Heart left ventricle (tissue), 16 donors: ENCODE data around the gene PLAAT4. TPM values are rescaled to one million over a fixed set of nuclear protein-coding genes. Genes with fewer than 3 reads are reported as not detected.

Experiments
- ATAC-seq, 4 donors: fragments of 200-7000 bp; cut with Tn5 transposase; one replicate each; pipeline ENCODE4 v1.9.1; 2020 to 2022; ENCODE audit warnings: moderate library complexity in 4 of 4, mild to moderate bottlenecking in 3 of 4, moderate number of reproducible peaks in 1 of 4
- DNase-seq, 5 donors: peaks; one replicate each; pipeline ENCODE4 v3.0.0-alpha.2; 2020
- H3K27ac ChIP-seq, 12 donors: fragments of 200-600 bp; sonication (generic) in 4 of 12; one replicate each; pipeline versions ENCODE4 v1.5.0 to v1.8.0; 2016 to 2022; ENCODE audit warnings: mild to moderate bottlenecking in 2 of 12
- H3K27me3 ChIP-seq, 9 donors: fragments of 200-600 bp; sonication (generic) in 2 of 9; one replicate each; pipeline versions ENCODE4 v1.5.1 to v1.8.0; 2016 to 2022; ENCODE audit warnings: mild to moderate bottlenecking in 3 of 9
- H3K36me3 ChIP-seq, 9 donors: fragments of 200-600 bp; sonication (generic) in 2 of 9; one replicate each; pipeline versions ENCODE4 v1.5.0 to v1.8.0; 2018 to 2022; ENCODE audit warnings: mild to moderate bottlenecking in 2 of 9
- H3K4me1 ChIP-seq, 12 donors: fragments of 200-600 bp; sonication (generic) in 4 of 12; one replicate each; pipeline versions ENCODE4 v1.5.0 to v1.8.0; 2016 to 2022; ENCODE audit warnings: mild to moderate bottlenecking in 3 of 12
- H3K4me3 ChIP-seq, 12 donors: fragments of 200-600 bp; sonication (generic) in 4 of 12; one replicate each; pipeline versions ENCODE4 v1.5.0 to v1.8.0; 2017 to 2022; ENCODE audit warnings: mild to moderate bottlenecking in 9 of 12, moderate library complexity in 4 of 12
- H3K9me3 ChIP-seq, 12 donors: fragments of 200-600 bp; sonication (generic) in 4 of 12; one replicate each; pipeline versions ENCODE4 v1.5.0 to v1.8.0; 2016 to 2022; ENCODE audit warnings: mild to moderate bottlenecking in 1 of 12
- CTCF ChIP-seq, 12 donors: fragments of 200-600 bp; sonication (generic) in 4 of 12; IDR thresholded peaks; one replicate each; pipeline versions ENCODE4 v1.5.0 to v1.8.0; 2018 to 2022; ENCODE audit warnings: antibody characterized with exemption in 12 of 12, mild to moderate bottlenecking in 5 of 12
- POLR2A ChIP-seq, 2 donors: fragments of 450-650 bp; IDR thresholded peaks; one replicate each; pipeline ENCODE4 v1.6.1; 2017; ENCODE audit warnings: antibody characterized with exemption in 2 of 2, mild to moderate bottlenecking in 2 of 2, moderate library complexity in 2 of 2
- WGBS, 4 donors: extraction: QIAGEN DNeasy Blood & Tissue Kit in 2 of 4; methylation state at CpG; one replicate each; pipeline versions ENCODE4 v1.1.5 to v1.1.7; 2013 to 2018; 5-methylcytosine and 5-hydroxymethylcytosine counted together
- intact Hi-C, 10 donors: fragments of 100-400 bp; cut with DNase I; formaldehyde crosslinking; loops; one replicate each; pipeline versions ENCODE4 v1.11.1 to v1.14.2; 2022
- long read RNA-seq, 3 donors: library from polyadenylated mRNA; unstranded; transcript quantifications; one replicate each; pipeline ENCODE4 v2.0.0, GENCODE V29; 2020 to 2021
- polyA plus RNA-seq, 2 donors: library from polyadenylated mRNA; stranded (reverse); fragments of 200-250 nt; gene quantifications; one replicate each; pipeline ENCODE4 v1.2.3, GENCODE V29; 2013
- total RNA-seq, 9 donors: library from RNA; depleted of rRNA in 2 of 9; stranded (reverse); fragments of >200 nt in 2 of 9; fragmentation: NEBNext Ultra II Directional in 3 of 9; extraction: Animal tissue kit (Norgen Biotek cat#: 25700) in 3 of 9; gene quantifications; one replicate each; pipeline versions ENCODE4 v1.1.0 to v1.2.4, GENCODE V29; 2016 to 2023
- donor health status: ischemic (EF 13 %, LVEDD 7.1; RV severe dilation, severe dysfunction).
- donor health status: healthy with polysubstance abuse.
- donor health status: DM: no; HTN: yes; CAD: no.
- donor health status: DM: no; HTN: no; CAD: no.
- donor health status: ischemic (EF 25% LVEDD 6.9; RV normal size, moderate dysfunction).
- donor health status: ischemic (EF 25% LVEDD 5.7; RV mildly dilated, moderate dysfunction).
- donor health status: healthy.
- donor health status: DM: yes; HTN: yes; CAD: no.
- donor health status: ischemic (EF 35%, LVEDD 5.7; RV mildly dilated, moderate dysfunction).
- donor health status: nonischemic (EF 11% LVEDD 7.7; RV severe dilation, severe dysfunction).
- donor health status: DM: yes; HTN: yes; CAD: no.
- donor health status: PGD.
- donor health status: ischemic (EF 29% LVEDD 5.4; RV normal size, mild dysfunction).
- donor health status: nonischemic (EF 23%, LVEDD 6.1; RV moderate dilation, normal function).

PLAAT4 gene
- total RNA-seq (100 to 1,000 TPM in 1 of 9 donors, 10 to 100 TPM in 3, 1 to 10 TPM in 5; 4.6 to 484 (median 8.0) TPM), polyA plus RNA-seq (1 to 10 TPM; 6.8 to 9.5 TPM)
- long read RNA-seq, donor 1, partial matches to known transcripts, result 1 of 5 reads
- long read RNA-seq, donor 1, other reads (novel, unspliced or antisense), result 0 of 5 reads
- long read RNA-seq, donor 2, partial matches to known transcripts, result 0 of 3 reads
- long read RNA-seq, donor 2, other reads (novel, unspliced or antisense), result 0 of 3 reads
- long read RNA-seq, donor 3, partial matches to known transcripts, result 0 of 1 reads
- long read RNA-seq, donor 3, other reads (novel, unspliced or antisense), result 0 of 1 reads

- Histone ChIP-seq H3K9me3 (no peaks in the 10 kb centered on the region), H3K4me3 (peak within 1 kb of the TSS; percentile 6 to 76 (median 52)), H3K4me1 (peaks cover 7 to 81% (median 21%) of the 10 kb centered on the region in 12 donors), H3K36me3 (peaks cover 0 to 26% (median 0%) of the 10 kb centered on the region in 9 donors), H3K27ac (peak within 1 kb of the TSS; percentile 75 to 97 (median 88)), H3K27me3 (no peaks in the 10 kb centered on the region)
- ATAC-seq (peak; percentile 49 to 71 (median 60)), DNase-seq (peak in 4 of 5 donors; percentile 28 to 40 (median 36))
- intact Hi-C loops, result loop anchor here in 3 of 10 donors (1.0 to 10.0 kb wide), 4 partner anchors 74 to 78 kb away; partner anchors contain the start of gene PLAAT3 (in 3 of the 3)
- TF ChIP-seq CTCF (IDR thresholded peaks at IDR 0.05) (no peak), POLR2A (IDR thresholded peaks at IDR 0.05) (no peak)
- WGBS, 4 donors, result 20 to 46% (median 29%) methylated on average over 10 of the region's 10 CpGs
These were observed at the start of gene PLAAT4 for GRCh38 chr11:63536669-63537292. TSS of gene PLAAT4 (plus strand) at chr11:63536808. CDS start at chr11:63536869, 61 bp downstream.

- Histone ChIP-seq H3K36me3 (no peaks in the 10 kb centered on the region), H3K9me3 (peaks cover 0 to 25% (median 13%) of the 10 kb centered on the region in 12 donors), H3K27me3 (peaks cover 0 to 6% (median 0%) of the 10 kb centered on the region in 9 donors), H3K4me3 (no peak overlapping the region), H3K27ac (no peak overlapping the region), H3K4me1 (peaks cover 0 to 34% (median 9%) of the 10 kb centered on the region in 12 donors)
- intact Hi-C loops, result loop anchor here in 1 of 10 donors (5.0 kb wide), 1 partner anchor 144 kb away; no protein-coding TSS in a partner anchor
- DNase-seq, result no peak
- ATAC-seq, result no peak
- TF ChIP-seq CTCF (IDR thresholded peaks at IDR 0.05) (no peak), POLR2A (IDR thresholded peaks at IDR 0.05) (no peak)
- WGBS, 4 donors, result 82 to 86% (median 82%) methylated on average over 1 of the region's 1 CpG
These were observed 47.8 kb upstream of the PLAAT4 start for GRCh38 chr11:63488789-63489188.

GRCh38 chr11:63489879-63490278 lies 46.7 kb upstream of the PLAAT4 start:
- H3K27me3 ChIP-seq, result peaks cover 0 to 6% (median 0%) of the 10 kb centered on the region in 9 donors
- TF ChIP-seq CTCF (IDR thresholded peaks at IDR 0.05) (no peak), POLR2A (IDR thresholded peaks at IDR 0.05) (no peak)
- DNase-seq (no peak), ATAC-seq (peak in 1 of 4 donors; percentile 26)
- WGBS, 4 donors, result 34 to 57% (median 50%) methylated on average over 3 of the region's 3 CpGs
- peaks cover 0 to 18% (median 12%) of the 10 kb centered on the region in 12 donors for H3K9me3 ChIP-seq
- peaks cover 0 to 34% (median 9%) of the 10 kb centered on the region in 12 donors for H3K4me1 ChIP-seq
- no peaks in the 10 kb centered on the region for H3K36me3 ChIP-seq
- peak overlapping the region in 1 of 12 donors; percentile 84 for H3K27ac ChIP-seq
- no peak overlapping the region for H3K4me3 ChIP-seq
- intact Hi-C loops, result loop anchor here in 1 of 10 donors (5.0 kb wide), 1 partner anchor 142 kb away; no protein-coding TSS in a partner anchor
